ENCODE measurements around the gene MMEL1.

Gene MMEL1

DNA sequence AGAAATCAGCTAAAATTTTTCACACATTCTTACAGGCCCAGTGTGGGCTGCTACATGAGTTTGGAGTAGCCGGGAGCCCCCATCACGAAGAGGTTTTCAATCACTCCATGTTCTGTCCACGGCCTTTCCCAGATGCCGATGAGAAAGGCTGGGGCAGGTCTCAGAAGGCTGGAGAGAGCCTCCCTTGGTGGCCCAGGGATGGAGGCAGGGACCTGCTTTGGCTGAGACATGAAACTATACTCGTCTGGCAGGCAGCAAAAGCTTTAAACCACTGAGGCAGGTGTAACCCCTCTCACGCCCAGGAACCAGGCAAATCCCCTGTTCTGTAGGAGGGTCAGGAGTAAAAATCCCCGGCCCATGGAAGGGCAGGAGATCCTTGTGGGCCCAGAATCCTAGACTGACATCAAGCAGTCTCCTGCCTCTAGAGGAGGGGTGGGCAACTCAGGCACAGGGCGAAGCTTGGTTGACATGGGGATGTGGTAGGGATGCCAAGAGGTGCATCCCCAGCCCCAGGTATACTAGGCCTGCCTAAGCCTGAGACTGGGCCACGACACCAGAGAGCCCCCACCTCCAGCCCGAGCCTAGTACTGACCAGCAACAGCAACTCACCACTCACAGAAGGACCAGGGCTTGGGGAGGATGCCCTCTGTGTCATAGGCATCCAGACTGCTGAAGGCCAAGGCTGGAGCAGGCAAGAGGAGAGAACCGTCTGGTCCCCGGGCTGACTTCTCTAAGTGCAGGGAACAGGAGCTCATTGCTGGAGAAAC is 9.1 kb downstream of the MMEL1 start:
- Histone ChIP-seq H3K9ac (ENCODE audit: low read length) (no peak overlapping the region), H3K4me2 (ENCODE audit: low read depth, low read length) (no peak overlapping the region), H2AFZ (ENCODE audit: low read length) (no peak overlapping the region), H3K79me2 (ENCODE audit: low read length) (no peaks in the 10 kb centered on the region), H3K36me3 (replicated peaks; ENCODE audit: insufficient read depth, low read length) (no peaks in the 10 kb centered on the region), H3K4me3 (ENCODE audit: low read length) (no peak overlapping the region), H3K9me2 (replicated peaks; ENCODE audit: insufficient read depth, low read length) (no peaks in the 10 kb centered on the region), H3F3A (ENCODE audit: insufficient read depth, low read length) (no peaks in the 10 kb centered on the region), H3K9me3 (replicated peaks; ENCODE audit: insufficient read depth, low read length) (no peaks in the 10 kb centered on the region), H3K4me1 (ENCODE audit: low read length) (no peaks in the 10 kb centered on the region), H4K20me1 (ENCODE audit: insufficient read depth, low read length) (no peaks in the 10 kb centered on the region), H3K27me3 (replicated peaks; ENCODE audit: insufficient read depth, low read length) (peaks cover 94% of the 10 kb centered on the region), H3K27ac (ENCODE audit: low read length) (no peak overlapping the region)
- TF ChIP-seq EZH2phosphoT487 (IDR thresholded peaks at IDR 0.05; ENCODE audit: low read length) (no peak), EZH2 (optimal IDR thresholded peaks at IDR 0.05; ENCODE audit: low read depth, low read length) (no peak), CTCF (IDR thresholded peaks at IDR 0.05; ENCODE audit: low read length) (no peak)
- no peak for DNase-seq

GRCh38 chr1:2617971-2618470 is 14.8 kb downstream of the MMEL1 start:
- Histone ChIP-seq H3K36me3 (replicated peaks; ENCODE audit: insufficient read depth, low read length) (no peaks in the 10 kb centered on the region), H3K4me1 (ENCODE audit: low read length) (no peaks in the 10 kb centered on the region), H2AFZ (ENCODE audit: low read length) (no peak overlapping the region), H3K27ac (ENCODE audit: low read length) (no peak overlapping the region), H3K4me2 (ENCODE audit: low read depth, low read length) (no peak overlapping the region), H3K4me3 (ENCODE audit: low read length) (no peak overlapping the region), H3F3A (ENCODE audit: insufficient read depth, low read length) (no peaks in the 10 kb centered on the region), H3K9me3 (replicated peaks; ENCODE audit: insufficient read depth, low read length) (no peaks in the 10 kb centered on the region), H3K9ac (ENCODE audit: low read length) (no peak overlapping the region), H3K27me3 (replicated peaks; ENCODE audit: insufficient read depth, low read length) (peaks cover 88% of the 10 kb centered on the region), H4K20me1 (ENCODE audit: insufficient read depth, low read length) (no peaks in the 10 kb centered on the region), H3K79me2 (ENCODE audit: low read length) (no peaks in the 10 kb centered on the region), H3K9me2 (replicated peaks; ENCODE audit: insufficient read depth, low read length) (no peaks in the 10 kb centered on the region)
- TF ChIP-seq CTCF (IDR thresholded peaks at IDR 0.05; ENCODE audit: low read length) (no peak), EZH2phosphoT487 (IDR thresholded peaks at IDR 0.05; ENCODE audit: low read length) (no peak), EZH2 (optimal IDR thresholded peaks at IDR 0.05; ENCODE audit: low read depth, low read length) (no peak)
- DNase-seq, result no peak

DNA sequence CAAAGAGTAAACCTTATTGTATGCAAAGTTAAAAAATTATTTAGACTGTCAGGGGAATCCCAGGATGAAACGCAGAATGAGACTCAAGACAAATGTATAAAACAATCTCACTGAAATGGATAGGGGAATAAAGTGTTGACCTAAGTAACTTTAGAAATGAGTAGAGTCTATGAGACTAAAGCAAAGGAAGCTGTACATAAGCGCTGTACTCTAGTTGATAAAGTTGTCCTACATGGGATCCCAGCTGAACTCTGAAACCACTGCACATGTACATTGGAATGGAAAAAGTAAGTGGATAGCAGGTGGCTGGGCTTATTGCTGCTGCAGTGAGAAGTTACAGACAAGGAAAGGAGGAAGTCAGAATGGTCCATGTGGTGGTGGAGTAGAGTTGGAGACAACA is 18.7 kb downstream of the MMEL1 start:
- DNase-seq, result no peak
- Histone ChIP-seq H3K79me2 (ENCODE audit: low read length) (no peaks in the 10 kb centered on the region), H3K36me3 (replicated peaks; ENCODE audit: insufficient read depth, low read length) (no peaks in the 10 kb centered on the region), H3K9me3 (replicated peaks; ENCODE audit: insufficient read depth, low read length) (no peaks in the 10 kb centered on the region), H3K9me2 (replicated peaks; ENCODE audit: insufficient read depth, low read length) (no peaks in the 10 kb centered on the region), H3F3A (ENCODE audit: insufficient read depth, low read length) (no peaks in the 10 kb centered on the region), H3K9ac (ENCODE audit: low read length) (no peak overlapping the region), H2AFZ (ENCODE audit: low read length) (no peak overlapping the region), H3K4me1 (ENCODE audit: low read length) (no peaks in the 10 kb centered on the region), H3K27ac (ENCODE audit: low read length) (no peak overlapping the region), H4K20me1 (ENCODE audit: insufficient read depth, low read length) (no peaks in the 10 kb centered on the region), H3K4me3 (ENCODE audit: low read length) (no peak overlapping the region), H3K4me2 (ENCODE audit: low read depth, low read length) (no peak overlapping the region), H3K27me3 (replicated peaks; ENCODE audit: insufficient read depth, low read length) (peaks cover 88% of the 10 kb centered on the region)
- no peak for TF ChIP-seq EZH2phosphoT487 (IDR thresholded peaks at IDR 0.05; ENCODE audit: low read length)
- no peak for TF ChIP-seq EZH2 (optimal IDR thresholded peaks at IDR 0.05; ENCODE audit: low read depth, low read length)
- no peak for TF ChIP-seq CTCF (IDR thresholded peaks at IDR 0.05; ENCODE audit: low read length)
